Stimulated activated CD8-positive, alpha-beta memory T cell treated with anti-CD3 and anti-CD28 coated beads, Interleukin-7, amount 100 ng/mL, for 4 hours (primary cell): ENCODE data around the gene THRSP.
"Not testable (repeated sequence)": the region's sequence is repeated elsewhere in the genome, so short reads cannot be mapped to it uniquely, and the experiment has no call there.

ENCODE experiments used
- DNase-seq, 2 donors: peaks; one replicate each; pipeline ENCODE4 v3.0.0-alpha.2; 2020; ENCODE audit warnings: low read depth in 2 of 2

The THRSP gene

DNA sequence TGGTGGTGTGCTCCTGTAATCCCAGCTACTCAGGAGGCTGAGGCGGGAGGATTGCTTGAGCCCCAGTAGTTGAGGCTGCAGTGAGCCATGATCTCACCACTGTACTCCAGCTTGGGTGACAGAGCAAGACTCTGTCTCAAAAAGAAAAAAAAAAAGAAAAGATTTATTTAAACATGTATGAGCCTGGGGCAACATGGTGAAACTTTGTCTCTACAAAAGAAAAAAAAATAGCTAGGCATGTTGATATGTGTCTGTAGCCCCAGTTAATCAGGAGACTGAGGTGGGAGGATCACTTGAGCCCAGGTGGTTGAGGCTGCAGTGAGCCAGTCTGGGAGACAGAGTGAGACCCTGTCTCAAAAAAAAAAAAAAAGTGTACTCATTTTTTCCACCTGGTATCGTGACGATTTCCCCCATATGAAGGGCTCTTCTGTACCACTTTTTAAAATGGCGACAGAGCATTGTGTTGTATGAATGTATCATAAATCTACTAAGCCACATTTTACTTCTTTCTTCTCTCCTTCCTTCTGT is 24.2 kb upstream of the THRSP start:
- no peak for DNase-seq

DNA sequence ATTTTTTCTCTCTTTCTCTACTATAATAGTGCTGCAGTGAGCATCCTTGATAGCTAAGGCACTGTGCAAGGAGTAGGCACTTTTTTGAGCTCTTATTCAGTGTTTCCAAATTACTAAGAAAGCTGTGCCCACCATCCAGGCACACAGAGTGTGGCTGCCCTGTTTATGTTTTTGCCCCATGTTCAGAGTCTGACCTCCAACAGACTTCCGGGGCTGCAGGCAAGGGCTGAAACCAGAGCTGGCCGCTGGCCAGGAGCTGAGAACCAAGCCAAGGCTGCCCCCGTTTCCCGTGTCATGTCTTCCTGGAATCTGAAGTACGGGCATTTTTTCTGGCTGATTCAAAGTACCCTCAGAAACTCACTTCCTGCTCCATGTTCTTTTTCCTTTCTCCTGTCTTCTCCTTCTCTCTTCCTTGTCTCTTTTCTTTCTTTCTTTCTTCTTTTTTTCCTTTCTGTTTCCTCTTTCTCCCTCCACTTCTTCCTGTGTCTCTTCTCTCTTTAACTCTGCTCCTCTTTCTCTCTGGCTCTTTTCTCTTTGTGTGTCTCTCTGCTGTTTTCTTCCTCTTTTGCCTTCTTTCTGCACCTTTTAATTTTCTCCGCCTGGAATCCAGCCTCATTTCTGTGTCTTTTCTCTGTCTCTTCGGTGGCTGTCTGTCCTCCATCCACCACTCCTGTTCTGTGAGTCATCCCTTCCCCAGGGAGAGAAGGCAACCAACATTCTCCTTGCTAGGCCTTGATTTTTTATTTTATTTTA is 23.6 kb upstream of the THRSP start:
- DNase-seq: peak in 1 of 2 donors; percentile 25

DNA sequence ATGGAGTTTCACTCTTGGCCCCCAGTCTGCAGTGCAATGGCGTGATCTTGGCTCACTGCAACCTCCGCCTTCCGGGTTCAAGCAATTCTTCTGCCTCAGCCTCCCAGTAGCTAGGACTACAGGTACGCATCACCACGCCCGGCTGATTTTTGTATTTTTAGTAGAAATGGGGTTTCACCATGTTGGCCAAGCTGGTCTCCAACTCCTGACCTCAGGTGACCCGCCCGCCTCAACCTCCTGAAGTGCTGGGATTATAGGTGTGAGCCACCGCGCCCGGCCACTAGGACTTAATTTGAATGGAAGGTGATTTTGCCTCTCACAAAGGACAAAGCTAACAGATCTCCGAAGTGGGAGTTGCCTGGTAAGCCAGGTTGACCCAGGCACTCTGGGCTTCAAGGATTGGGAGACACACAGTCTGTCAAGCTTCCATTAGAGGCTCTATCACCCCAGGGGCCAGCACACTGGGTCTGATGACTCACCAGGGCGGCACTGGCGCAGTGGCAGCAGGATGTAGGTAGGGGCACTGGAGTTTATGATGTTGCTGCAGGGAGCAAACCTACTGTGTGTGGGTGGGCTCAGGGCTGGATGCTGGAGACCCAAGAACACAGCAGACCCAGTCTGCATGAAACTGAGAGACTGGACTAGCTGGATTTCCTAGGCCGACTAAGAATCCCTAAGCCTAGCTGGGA is 22.8 kb upstream of the THRSP start:
- DNase-seq: no peak

DNA sequence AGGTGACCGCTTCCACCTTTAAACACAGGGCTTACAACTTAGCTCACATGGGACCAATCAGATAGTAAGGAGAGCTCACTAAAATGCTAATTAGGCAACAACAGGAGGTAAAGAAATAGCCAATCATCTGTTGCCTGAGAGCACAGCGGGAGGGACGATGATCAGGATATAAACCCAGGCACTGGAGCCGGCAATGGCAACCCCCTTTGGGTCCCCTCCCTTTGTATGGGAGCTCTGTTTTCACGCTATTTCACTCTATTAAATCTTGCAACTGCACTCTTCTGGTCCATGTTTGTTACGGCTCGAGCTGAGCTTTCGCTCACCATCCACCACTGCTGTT is 22.3 kb upstream of the THRSP start:
- not testable (repeated sequence) for DNase-seq

DNA sequence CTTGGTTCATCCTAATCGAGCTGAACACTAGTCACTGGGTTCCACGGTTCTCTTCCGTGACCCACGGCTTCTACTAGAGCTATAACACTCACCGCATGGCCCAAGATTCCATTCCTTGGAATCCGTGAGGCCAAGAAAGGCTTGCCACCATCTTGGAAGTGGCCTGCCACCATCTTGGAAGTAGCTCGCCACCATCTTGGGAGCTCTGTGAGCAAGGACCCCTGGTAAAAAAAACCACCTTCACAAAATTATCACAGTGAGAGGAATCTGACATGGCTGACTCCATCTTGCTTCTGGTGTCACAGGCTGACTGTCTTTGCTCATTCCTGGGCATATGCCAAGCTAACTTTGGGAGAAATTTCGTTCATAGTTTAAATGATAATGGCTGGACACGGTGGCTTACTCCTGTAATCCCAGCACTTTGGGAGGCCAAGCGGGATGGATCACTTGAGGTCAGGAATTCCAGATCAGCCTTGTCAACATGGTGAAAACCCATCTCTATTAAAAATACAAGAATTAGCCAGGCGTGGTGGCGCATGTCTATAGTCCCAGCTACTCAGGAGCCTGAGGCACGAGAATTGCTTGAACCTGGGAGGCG is 21.7 kb upstream of the THRSP start:
- no peak for DNase-seq

DNA sequence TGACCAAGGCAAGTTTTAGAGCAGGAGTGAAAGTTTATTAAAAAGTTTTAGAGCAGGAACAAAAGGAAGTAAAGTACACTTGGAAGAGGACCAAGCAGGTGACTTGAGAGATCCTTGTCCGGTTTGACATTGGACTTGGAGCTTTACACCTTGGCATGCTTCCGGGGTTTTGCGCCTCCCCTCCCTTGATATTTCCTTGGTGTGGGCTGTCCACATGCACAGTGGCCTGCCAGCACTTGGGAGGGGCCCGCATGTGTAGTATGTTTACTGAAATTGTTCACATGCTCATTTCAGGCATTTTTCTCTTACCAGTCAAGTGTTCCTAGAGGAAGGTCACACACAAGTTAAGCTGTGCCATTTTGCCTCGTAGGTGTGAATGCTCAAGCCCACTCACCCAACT is 19.0 kb upstream of the THRSP start:
- DNase-seq: no peak

DNA sequence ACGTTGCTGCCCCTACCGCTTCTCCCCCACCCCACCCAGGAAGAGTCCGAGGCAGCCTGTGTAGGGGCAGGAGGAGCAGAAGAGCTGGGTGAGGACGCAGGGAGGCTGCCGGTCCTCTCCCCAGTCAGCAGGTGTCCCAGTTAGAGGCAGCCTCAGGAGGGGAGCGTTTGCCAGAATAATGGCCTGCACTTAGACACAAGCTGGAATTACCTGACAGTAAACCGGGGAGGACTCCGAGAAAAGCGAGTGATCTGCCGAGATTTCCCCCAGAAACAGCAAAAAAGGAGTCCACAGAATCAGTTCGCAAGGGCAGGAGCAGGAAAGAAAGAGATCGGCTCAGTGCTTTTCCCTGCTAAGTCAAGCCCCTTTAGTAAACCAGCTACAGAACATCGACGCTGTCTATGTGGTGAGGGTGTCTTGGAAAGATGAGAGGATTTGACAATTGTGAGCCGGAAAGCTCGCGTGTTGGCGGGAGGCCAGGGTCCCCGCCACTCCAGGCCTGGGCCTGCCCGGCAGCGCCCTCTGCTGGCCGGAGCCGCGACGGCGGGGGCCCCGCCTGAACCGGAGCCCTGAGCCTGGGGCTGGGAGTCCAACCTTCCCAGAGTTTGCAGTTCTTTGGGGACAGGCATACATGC is 17.7 kb upstream of the THRSP start:
- DNase-seq: peak; percentile 38 to 63

DNA sequence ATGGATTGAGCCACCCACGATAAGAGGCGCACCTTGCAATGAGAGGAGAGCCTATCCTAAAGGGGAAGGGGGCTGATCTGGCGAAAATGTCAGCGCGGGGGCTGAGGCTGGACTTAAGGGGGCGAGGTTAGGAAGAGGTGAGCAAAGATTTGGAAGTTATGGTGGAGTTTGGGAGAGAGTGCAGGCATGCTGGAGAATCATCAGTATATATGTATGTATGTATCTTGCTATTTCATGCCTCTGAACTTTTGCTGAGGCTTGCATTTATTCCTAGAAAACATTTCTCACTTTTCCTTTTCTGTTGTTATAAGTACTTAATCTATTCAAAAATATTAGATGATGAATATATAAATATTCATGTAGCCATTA is 17.2 kb upstream of the THRSP start:
- no peak for DNase-seq

DNA sequence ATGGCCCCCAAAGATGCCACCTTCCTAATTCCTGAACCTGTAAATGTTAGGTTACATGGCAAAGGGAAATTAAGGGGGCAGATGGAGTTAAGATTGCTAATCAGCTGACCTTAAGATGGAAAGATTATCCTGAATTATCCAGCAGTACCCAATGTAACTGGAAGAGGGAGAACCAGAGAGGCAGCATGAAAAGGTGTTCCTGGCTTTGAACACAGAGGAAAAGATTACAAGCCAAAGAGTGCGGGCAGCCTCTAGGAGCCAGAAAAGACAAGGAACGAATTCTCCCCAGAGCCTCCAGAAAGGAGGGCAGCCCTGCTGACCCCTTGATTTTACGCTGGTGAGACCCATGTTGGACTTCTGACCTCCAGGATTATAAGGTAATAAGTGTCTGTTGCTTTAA is 15.1 kb upstream of the THRSP start:
- no peak for DNase-seq

DNA sequence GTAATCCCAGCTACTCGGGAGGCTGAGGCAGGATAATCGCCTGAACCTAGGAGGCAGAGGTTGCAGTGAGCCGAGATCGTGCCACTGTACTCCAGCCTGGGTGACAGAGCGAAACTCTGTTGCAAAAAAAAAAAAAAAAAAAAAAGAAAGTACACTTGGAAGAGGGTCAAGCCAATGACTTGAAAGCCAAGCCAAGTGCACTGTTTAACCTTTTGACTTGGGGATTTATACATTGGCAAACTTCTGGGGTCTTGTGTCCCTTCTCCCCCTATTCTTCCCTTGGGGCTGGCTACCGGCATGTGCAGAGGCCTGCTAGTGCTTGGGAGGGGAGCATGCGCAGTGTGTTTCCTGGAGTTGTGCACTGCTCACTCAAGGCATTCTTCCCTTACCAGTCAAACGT is 14.3 kb upstream of the THRSP start:
- no peak for DNase-seq

DNA sequence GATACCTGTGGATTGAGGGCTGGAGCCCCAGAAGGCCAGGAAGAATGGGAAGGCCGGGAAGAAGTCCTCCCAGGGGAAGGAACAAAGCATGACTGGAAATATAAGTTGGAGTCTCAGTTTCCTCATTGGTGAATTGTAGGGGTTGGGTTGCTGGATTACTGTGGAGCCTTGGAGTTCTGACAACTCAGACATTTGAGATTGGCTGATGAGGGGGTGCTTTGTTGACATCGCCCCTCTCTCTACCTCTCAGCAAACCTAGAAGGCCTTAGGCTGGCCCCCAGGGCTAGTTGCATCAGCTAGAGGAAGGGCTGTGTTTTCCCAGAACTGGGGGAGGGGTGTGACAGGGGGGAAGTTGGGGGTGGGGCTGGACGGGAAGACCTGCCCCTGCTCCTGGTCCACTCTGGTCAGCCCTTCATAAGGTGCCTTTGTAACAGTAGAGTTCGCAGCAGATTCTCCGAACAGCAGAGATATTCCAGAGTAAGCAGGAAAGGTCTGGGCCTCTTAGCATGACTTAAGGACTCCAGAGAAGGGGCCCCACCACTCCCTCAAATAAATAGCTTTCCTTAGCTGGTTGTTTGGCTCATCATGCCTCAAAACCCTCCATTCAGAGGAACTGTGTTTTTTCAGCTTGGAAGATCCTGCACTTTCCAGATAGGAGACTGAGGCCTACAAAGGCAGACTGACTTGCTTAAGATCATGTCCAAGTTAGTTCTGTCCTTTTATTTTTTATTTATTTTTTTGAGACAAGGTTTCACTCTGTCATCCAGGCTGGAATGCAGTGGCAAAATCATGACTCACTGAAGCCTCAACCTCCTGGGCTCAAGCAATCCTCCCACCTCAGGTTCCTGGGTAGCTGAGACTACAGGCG is 12.5 kb upstream of the THRSP start:
- DNase-seq: no peak

DNA sequence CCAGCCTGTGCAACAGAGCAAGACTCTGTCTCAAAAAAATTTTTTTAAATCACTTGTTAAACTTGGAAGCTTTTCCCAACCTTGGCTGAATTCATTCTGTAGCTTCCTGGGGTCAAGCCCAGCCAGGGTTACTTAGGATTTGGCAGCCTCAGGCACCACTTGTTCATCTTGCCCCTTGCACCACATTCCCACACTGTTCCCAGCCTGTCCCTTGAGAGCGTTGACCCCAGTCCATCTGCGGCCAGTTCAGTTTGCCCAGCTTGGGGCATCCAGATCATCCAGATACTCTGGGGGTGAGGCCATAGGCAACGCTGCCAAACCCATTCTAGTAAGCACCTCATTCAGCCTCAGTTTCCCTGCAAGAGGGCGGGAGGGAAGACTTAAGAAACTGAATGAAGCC is 8.7 kb upstream of the THRSP start:
- DNase-seq: no peak

DNA sequence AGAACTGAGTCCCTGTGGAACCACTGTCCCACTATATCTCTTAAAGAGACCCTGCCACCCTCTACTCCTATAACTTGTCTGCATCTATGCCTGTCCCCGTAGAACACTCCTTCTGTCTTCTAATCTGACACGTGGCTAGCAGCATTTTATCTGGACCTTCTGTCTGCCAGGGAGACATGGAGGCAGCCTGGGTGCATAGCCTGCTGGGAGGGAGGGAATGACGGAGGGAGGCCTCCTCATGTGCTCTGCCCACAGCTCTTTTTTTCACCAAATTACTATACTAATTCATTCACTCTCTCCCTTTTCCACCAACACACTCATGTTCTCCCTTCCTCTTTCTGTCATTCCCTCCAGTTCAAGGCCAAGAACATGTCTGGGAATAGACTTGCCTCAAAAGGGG is 7.6 kb upstream of the THRSP start:
- no peak for DNase-seq

DNA sequence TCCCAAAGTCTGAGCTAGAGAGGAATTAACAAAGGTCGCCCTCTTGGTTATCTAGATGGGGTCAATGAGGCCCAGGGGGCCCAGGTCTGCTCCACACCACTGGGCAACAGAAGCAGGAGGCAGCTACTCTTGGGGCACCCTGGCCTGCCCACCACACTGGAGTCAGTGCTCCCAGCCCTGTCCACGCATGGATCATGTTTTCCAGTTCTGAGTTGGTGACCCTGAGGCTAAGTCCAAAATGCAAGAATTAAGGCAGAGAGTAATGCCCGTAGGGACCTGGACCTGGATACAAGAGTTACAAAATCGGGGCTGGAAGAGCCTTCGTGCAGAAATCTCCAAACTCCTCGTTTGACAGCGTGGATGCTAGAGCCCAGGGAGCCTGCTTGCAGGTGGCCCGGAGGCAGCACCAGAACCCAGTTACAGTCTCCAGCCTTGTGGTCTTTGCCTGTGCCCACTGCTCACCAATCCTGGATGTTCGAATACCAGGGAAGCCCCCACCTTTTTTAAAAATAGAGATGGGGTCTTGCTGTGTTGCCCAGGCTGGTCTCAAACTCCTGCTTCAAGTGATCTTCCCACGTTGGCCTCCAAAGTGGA is 6.1 kb upstream of the THRSP start:
- DNase-seq: no peak

DNA sequence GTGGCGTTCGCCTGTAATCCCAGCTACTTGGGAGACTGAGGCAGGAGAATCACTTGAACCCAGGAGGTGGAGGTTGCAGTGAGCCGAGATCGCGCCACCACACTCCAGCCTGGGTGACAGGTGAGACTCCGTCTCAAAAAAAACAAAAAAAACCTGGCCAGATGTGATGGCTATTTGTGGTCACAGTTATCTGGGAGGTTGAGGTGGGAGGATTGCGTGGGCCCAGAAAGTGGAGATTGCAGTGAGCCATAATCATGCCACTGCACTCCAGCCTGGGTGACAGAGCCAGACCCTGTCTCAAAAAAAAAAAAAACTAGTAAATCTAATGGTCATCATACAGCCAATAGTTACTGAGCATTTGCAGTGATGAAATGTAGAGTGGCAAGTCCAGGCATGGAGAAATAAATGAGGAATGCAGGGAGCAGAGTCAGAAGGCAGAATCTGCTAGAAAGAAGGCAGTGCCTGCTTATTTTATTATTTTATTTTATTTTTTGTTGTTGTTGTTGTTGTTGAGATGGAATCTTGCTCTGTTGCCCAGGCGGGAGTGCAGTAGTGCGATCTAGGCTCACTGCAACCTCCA is 3.8 kb upstream of the THRSP start:
- not testable (repeated sequence) for DNase-seq

DNA sequence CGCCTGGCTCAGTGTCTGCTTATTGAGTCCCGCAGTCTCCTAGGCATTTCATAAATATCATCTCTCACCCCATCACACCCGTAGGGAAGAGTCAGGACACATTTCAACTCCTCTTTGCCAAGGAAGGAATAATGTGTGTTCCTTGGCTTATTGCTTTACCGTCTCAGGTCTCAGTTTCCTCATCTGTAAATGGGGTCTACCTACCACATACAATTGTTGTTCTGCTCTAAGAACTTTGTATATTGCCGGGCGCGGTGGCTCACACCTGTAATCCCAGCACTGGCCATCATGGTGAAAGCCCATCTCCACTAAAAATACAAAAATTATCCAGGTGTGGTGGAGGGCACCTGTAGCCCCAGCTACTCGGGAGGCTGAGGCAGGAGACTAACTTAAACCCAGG is 3.1 kb upstream of the THRSP start:
- no peak for DNase-seq

DNA sequence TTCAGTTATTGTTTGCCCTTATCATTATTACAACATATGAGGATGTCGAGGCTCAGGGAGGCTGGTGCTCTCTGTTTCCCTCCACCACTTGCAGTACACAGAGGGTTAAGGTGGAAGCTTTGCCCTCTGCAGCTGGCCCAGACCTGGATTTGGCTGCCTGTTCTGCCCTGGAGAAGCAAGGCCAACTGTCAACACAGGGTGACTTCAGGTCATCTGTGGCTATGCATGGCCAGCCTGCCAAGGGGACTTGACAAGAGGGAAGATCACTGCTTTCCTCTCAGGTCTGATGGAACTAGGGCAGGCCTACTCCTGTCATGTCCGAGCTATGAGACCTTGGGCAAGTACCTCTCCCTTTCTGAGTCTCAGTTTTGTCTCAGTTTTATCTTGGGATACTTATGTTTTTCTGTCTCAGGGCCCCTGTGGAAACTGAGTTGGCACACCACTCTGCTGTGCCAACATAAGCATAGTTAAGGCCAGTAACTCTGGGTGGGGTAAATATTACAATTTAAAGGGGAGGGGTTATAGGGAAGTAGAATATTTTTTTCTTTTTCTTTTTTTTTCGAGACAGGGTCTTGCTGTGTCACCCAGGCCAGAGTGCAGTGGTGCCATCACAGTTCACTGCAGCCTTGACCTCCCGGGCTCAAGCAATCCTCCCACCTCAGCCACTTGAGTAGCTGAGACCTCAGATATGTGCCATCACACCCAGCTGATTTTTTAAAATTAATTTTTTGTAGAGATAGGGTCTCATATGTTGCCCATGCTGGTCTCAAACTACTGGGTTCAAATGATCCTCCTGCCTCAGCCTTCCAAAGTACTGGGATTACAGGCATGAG is 2.4 kb upstream of the THRSP start:
- DNase-seq: no peak

DNA sequence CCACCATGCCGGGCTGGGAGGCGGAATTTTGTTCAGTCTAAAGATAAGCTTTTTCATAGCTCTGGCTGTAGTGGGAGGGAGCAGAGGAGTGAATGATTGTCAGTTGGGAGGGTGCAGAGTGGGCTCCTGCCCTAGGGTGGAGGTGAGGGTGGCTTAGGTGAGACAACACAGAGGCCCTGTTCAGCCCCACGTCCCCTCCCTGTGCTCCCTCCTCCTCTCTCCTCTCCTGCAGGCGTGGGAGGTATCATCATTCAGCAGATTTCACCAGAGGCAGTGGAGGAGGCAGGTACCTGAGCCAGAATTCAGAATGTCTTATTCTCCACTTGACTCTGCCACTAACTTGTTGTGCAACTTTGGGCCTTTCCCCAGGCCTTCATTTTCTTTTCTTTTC is 1.7 kb upstream of the THRSP start:
- no peak for DNase-seq

DNA sequence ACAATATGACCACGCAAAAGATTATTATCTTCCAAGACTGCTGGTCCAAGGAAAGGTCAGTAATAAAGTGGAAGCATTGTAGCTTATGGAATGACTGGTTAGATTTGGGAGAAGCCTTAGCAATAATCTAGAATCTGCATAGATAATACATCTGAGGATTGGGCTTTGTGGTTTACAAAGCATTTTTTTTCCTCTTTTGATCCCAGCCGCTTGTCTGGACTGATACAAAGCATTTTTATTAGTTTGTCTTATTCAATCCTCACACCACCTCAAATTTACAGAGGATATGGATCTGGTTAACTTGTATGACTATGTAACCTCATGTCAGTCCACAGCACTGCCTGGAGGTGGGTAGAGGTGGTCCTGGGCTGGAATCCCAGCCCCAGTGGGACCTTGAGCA is 990 bp upstream of the THRSP start:
- DNase-seq: no peak

DNA sequence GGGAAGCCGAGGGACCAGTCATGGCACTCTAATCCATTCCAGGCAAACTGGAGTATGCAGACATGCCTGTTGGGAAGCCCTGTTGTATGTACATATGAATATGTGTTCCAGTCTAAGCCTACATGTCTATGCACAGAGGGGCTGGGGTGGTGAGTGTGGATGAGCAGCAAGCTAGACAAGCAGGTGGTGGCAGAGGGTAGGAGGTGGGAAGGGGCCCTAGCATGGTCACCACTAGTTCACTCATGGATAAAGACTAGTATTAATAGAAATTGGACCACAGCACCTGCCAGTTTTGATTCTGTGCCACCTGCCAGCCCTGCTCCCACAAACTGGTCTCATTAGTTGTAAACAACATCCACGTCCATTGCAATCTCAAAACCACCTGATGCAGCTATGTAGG is 1.5 kb downstream of the THRSP start:
- no peak for DNase-seq
